Sciatic nerve (tissue), 2 donors: Measurements from ENCODE around the gene KDM4B. TPM values are rescaled to one million over a fixed set of nuclear protein-coding genes. Genes with fewer than 3 reads are reported as not detected.
"Not testable (repeated sequence)": the region's sequence is repeated elsewhere in the genome, so short reads cannot be mapped to it uniquely, and the experiment has no call there.

Experiments
- ATAC-seq: fragments of 200-7000 bp; cut with Tn5 transposase; one replicate; pipeline ENCODE4 v1.9.1; 2020; ENCODE audit warnings: mild to moderate bottlenecking, moderate library complexity
- DNase-seq: peaks from one replicate; pipeline ENCODE4 v3.0.0-alpha.2; 2020; ENCODE audit warnings: low spot score
- intact Hi-C: fragments of 100-400 bp; cut with DNase I; formaldehyde crosslinking; loops from one replicate; pipeline ENCODE4 v1.14.2; 2022
- microRNA-seq: library from miRNA; unstranded; fragments of <30 nt; microRNA quantifications from one replicate; pipeline ENCODE4 v1.2.0, GENCODE V29; 2020
- total RNA-seq: library from RNA; stranded (reverse); fragmentation: NEBNext Ultra II Directional; extraction: Animal tissue kit (Norgen Biotek cat#: 25700); gene quantifications from one replicate; pipeline ENCODE4 v1.2.1, GENCODE V29; 2021
- donor health status: DM: no; HTN: no; CAD: no.
- donor health status: DM: no; HTN: no; CAD: no.

The KDM4B gene
- total RNA-seq, 1 donor from 2014 or later = 60.1 TPM

DNA sequence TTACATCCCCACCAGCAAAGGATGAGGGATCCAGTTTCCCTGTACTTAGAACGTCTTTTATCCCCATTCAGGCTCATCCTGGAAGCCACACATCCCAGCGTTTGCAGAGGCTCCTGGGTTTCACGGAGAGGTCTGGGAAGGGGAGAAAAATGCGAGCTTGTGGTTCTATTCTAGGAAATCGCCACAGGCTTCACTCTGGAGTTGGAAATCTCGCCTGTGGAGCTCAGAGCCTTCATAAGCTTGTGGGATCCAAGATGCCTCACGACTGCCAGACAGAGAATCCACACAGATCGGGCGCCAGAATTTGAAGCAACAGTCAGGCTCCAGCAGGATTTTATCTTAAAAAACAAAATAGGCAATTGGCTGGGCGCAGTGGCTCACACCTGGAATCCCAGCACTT, 213.8 kb downstream of the KDM4B start:
- ATAC-seq (no peak), DNase-seq (no peak)
- intact Hi-C loops = no loop called here

DNA sequence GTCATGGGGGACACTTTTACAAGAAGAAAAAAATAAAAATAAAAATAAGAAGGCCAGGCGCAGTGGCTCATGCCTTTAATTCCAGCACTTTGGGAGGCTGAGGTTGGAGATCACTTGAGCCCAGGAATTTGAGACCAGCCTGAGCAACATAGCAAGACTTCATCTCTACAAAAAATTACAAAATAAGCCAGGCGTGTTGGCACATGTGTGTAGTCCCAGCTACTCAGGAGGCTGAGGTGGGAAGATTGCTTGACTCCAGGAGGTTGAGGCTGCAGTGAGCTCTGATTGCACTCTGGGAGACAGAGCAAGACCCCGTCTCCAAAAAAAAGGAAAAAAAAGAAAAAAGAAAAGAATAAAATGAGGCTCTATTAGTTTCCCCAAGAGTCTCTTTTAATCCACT, 214.7 kb downstream of the KDM4B start:
- ATAC-seq (no peak), DNase-seq (no peak)
- intact Hi-C loops = no loop called here

DNA sequence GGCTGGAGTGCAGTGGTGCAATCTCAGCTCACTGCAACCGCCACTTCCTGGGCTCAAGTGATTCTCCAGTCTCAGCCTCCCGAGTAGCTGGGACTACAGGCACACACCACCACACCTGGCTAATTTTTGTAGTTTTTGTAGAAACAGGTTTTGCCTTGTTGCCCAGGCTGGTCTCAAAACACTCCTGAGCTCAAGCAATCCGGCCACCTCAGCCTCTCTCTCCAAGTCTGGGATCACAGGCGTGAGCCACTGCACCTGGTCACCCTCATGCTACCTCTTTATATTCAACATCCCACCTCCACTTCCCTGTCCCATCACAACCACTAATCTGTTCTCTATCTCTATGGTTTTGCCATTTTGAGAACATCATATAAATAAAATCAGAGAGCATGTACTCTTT, 216.0 kb downstream of the KDM4B start:
- ATAC-seq (no peak), DNase-seq (no peak)
- intact Hi-C loops = no loop called here

DNA sequence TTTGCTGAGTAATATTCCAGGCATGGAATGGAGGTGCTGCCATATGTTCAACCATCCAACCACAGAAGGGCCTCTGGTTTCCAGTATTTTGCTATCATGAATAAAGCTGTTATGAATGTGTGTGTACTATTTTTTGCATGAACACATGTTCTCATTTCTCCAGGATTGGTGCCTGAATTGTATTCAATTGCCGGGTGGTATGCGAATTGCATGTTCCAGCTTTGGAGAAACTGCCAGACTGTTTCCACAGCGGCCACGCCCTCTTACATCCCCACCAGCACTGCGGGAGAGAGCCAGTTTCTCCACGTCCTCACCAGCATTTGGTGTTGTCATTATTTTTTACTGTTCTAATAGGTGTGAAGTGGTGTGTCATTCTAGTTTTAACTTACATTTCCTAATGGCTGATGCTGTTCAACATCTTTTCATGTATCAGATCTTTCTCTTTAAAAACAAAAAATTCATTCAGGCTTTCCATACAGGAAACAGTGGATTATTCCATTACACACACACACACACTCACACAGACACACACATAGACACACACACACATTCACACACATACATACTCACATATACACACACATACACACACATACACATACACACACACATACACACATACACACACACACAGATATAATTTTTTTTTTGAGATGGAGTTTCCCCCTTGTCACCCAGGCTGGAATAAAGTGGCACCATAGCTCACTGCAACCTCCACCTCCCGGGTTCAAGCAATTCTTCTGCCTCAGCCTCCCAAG, 217.6 kb downstream of the KDM4B start:
- no peak for DNase-seq
- intact Hi-C loops = no loop called here
- ATAC-seq = no peak

DNA sequence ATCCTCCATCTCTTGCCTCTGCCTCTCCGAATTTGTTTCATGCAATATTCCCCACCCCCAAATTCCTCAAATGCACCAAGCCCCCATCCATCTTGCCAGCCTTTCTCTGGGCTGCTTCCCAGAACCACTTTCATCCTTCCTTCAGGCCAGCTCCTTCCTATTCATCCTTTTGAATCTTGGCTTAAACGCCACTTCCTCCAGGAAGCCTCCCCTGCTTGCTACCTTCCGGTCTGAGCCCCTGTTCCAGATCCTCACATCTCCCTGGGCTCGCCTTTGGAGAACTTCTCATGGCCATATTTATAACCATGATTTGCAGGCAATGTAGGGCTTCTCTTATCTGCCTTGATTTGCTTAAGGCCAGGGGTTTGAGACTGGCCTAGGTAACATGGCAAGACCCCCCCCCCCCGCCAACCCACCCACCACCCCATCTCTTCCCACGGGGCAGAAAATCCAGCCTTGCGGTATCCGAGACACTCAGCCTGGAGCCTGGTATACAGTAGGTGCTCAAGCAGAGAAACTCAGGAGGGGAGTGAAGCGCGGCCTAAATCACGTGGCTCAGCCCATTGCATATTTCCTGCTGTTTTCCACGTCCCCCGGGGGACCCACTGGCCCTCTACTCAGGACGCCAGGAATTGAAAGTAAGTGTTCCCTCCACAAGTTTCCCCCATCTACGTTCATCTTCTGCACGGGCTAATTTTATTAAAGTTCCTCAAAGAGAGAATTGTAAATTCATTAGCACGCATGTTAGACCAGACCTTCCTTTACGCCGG, 219.8 kb downstream of the KDM4B start:
- intact Hi-C loops = no loop called here
- ATAC-seq (no peak), DNase-seq (no peak)

DNA sequence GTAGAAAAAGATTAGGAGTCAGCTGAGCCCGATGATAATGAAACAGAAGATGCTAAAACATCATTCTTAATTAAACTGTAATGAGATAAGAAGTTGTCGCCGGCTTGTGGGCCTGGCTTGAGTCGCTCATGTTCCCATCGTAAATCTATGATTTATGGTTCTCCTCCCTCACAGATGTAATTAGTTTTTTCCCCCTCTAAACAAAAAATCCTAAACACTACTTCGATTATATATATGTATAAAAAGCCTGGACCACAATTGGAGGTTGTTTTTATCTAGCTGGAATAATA, 220.3 kb downstream of the KDM4B start:
- no peak for DNase-seq
- intact Hi-C loops = no loop called here
- ATAC-seq = no peak

GRCh38 chr19:5191091-5191490, 222.2 kb downstream of the KDM4B start:
- intact Hi-C loops = no loop called here
- ATAC-seq (no peak), DNase-seq (no peak)

DNA sequence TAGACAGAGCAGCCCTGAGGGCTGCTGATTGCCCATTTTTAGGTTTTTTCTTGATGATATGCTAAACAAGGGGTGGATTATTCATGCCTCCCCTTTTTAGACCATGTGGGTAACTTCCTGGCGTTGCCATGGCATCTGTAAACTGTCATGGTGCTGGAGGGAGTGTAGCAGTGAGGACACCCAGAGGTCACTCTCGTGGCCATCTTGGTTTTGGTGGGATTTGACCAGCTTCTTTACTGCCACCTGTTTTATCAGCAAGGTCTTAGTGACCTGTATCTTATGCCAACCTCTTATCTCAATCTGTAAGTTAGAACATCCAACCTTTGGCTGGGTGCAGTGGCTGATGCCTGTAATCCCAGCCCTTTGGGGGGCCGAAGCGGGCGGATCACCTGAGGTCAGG, 223.7 kb downstream of the KDM4B start:
- intact Hi-C loops = no loop called here
- no peak for DNase-seq
- no peak for ATAC-seq

GRCh38 chr19:5193192-5193591, 224.3 kb downstream of the KDM4B start:
- no peak for DNase-seq
- ATAC-seq = no peak
- intact Hi-C loops = no loop called here

DNA sequence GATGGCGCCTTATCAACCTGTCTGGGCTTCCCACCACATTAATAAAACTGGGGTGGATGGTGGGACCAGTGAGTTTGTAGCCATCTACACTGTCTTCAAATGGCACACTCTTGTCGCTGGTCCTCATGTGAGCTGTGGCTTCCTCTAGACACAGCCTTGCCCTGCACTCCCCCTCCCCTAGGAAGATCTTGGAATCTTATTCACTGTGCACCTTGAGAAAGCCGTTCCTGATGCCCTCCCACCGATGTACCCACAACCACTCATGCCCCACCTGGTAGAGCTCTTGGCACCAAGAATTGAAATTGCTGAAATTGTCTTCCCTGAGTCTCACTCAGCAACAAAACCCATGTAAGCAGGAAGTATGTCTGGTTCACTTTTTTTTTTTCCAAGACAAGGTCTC, 225.7 kb downstream of the KDM4B start:
- ATAC-seq (no peak), DNase-seq (no peak)
- intact Hi-C loops = no loop called here

DNA sequence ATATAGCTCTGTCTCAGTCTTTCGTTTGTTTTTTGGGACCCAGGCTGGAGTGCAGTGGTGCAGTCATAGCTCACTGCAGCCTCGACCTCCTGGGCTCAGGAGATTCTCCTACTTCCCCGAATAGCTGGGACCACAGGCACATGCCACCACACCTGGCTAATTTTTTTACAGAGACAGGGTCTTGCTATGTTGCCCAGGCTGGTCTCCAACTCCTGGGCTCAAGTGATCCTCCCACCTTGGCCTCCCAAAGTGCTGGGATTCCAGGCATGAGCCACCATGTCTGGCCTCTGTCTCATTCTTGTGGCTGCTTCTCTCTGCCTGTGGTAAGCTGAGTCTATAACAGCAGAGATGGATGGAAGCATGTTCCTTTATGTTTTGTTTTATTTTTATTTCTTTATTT, 226.7 kb downstream of the KDM4B start:
- ATAC-seq, DNase-seq, intact Hi-C loops: not testable (repeated sequence)

DNA sequence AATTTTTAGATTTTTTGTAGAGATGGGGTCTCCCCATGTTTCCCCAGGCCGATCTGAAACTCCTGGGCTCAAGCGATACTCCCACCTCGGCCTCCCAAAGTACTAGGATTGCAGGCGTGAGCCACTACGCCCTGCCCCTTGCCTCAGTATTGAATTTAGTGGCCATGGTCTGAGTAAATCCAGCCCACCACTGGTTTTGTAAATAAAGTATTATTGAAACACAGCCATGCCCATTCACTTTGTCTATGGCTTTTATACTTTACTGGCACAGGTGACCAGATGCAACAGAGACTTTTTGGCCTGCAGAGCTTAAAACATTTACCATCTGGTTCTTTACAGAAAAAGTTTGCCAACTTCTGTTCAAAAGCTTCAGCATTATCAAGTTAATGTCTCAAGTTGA, 227.9 kb downstream of the KDM4B start:
- no peak for DNase-seq
- intact Hi-C loops = no loop called here
- no peak for ATAC-seq

GRCh38 chr19:5200844-5201243, 231.9 kb downstream of the KDM4B start:
- DNase-seq (no peak), ATAC-seq (no peak)
- intact Hi-C loops = no loop called here

DNA sequence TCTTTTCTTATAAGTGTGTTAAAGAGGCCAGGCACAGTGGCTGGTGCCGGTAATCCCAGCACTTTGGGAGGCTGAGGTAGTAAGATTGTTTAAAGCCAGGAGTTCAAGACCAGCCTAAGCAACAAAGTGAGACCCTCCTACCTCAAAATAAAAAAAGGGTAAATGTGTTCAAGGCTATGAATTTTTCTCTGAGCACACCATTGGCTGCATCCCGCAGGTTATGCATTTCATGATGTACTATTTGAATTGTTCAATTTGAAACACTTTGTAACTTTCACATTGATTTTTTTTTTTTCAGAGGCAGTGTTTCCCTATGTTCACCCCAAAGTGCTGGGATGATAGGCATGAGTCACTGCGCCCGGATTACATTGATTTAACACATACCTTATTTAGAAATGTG, 233.6 kb downstream of the KDM4B start:
- intact Hi-C loops = no loop called here
- no peak for ATAC-seq
- no peak for DNase-seq

Small RNA genes lying within 50 kb of the gene (microRNA-seq; reads per million reads assigned to microRNA genes)
- not detected for gene MIR4747

Other genes starting within 250 kb of the KDM4B start
- gene DPP9, start 245.3 kb upstream of the KDM4B start, total RNA-seq = 47.7 TPM
- 7.5 TPM for gene FEM1A, start 177.4 kb upstream of the KDM4B start, total RNA-seq
- gene TICAM1, start 137.4 kb upstream of the KDM4B start, total RNA-seq = 10.8 TPM
- 32.1 TPM for gene PLIN3, start 101.4 kb upstream of the KDM4B start, total RNA-seq
- gene ARRDC5, start 66.2 kb upstream of the KDM4B start, total RNA-seq = 1.1 TPM
- gene UHRF1, start 59.6 kb upstream of the KDM4B start, total RNA-seq = 1.2 TPM